Activated gamma-delta T cell treated with anti-CD3 and anti-CD28 coated beads, Interleukin-2, amount 50 U/mL, for 16 hours (primary cell): ENCODE measurements around the gene KIF16B.

Source experiments
- DNase-seq: peaks from one replicate; pipeline ENCODE4 v3.0.0-alpha.2; 2020; ENCODE audit warnings: low read depth

The KIF16B gene

DNA sequence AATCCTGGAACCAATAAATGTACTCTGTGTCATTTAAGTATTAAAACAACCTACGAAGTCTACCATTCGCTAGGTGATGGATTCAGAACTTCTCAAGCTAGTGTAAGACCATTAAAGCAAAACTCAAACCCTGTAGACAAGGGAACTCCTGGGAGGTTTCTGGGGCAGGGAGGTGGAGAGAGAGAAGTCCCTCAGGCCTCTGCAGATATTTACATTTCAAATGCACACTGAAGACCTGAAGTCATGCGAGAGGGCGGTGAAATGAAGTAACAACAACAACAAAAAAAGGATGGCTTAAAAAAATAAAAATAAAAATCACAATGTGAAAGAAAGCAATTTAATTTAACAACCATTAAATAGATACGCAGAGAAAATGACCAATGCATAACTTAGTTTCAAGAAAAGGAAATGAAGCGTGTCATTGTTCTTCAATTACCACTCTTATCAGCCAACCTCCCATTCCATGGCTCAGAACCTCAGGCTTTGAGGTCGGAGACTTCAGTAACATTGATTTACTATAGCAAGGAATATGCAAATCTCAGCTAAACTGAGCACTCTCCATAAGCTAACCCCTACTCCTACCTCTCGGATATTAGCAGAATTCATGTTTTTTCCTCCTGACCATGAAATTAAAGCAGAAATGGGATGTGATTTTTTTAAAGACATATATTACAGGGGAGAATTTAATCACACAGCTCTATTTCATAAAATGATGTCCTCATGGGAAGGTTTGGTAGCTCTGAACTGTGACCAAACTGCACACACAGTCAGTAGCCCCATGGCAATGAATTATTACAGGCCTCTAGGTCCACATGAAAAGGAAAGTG is 140.6 kb downstream of the KIF16B start:
- DNase-seq = no peak

DNA sequence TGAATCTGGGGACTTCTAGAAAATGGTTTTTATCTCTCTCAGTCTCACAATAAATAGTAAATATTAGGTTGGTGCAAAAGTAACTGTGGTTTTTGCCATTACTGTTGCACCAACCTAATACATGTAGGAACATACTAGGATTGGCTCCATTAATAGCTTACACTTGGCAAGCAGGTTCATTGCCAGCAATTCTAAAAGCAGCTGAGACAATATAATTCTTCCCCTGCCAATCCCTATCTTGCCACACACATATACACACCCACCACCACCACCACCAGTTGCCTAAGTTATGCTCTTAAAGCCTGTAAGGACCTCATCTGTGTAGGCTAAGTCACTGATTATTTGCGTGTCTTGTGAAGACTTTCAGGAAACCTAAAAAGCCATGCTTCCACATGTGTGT is 145.1 kb downstream of the KIF16B start:
- no peak for DNase-seq

DNA sequence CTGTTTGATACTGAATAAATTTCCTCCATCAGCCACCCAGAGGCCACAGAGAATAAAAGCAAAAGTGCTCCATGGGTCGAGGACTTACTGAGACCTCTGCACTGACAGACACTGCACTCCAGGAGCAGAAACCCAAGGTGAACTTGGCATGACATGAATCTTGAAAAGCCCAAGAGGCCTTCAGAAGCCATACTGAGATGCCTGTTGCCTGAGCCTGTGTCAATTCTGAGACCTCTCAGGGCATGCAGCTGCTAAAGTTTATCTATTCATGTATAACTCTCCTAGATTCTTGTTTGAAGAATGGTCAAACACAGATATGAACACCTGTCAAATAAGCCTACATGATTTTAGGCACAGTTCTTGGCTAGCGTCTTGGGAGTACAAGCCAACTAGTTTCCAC is 145.7 kb downstream of the KIF16B start:
- no peak for DNase-seq

DNA sequence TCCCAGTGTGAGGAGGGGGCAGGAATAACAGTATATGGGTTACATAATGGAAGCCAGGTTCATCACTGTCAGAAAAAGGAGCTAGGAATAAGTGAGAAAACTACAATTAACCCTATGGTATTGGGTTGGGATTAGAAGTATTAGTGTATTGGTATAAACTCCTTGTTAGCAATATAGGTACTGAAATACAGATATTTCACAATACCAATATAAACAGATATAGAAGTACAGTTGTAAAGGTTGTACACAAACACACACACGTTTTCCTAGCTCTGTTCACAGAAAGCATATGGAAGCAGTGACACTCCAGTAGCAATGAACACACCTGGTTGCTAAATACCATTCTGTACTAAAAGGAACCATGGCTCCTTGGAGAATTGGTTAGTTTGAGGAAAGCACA is 148.5 kb downstream of the KIF16B start:
- DNase-seq = no peak

DNA sequence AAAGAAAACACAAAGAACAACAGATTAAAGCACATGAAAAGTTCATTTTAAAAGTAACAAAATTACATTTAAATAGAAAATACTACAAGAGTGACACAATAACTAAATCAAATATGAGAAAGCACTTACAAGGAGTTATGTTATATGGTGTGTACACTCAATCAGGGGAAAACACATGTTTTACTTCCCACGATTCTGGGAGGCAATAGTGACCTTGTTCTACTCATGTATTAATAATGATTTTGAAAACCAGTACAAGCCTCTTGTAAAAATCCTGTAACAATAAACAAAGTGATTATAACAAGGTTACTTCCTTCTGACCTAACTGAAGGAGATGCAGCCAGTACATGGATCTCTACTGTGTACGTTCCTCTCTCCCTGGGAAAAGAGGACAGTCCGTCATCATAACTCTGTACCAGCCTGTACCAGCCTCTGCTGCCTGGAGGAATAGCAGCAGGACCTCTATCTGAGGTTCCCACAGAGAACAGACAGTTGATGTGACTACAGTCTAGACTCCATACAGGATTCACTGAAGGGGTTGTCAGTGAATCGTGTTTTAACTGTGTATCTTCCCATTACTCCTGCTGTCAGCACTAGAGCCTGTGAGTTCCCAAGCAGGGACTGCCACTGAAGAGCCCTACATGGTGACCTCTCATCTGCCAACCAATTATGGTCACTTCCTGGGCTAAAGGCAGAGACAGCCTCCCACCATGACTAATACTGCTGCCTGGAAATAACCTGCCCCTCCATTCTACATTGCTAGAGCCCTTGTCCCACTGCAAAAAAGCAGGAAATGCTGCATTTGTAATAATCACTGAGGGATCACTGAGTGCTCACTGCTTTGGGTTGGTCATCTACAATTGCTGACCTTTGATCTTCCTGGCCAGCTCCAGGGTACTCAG is 149.7 kb downstream of the KIF16B start:
- no peak for DNase-seq

DNA sequence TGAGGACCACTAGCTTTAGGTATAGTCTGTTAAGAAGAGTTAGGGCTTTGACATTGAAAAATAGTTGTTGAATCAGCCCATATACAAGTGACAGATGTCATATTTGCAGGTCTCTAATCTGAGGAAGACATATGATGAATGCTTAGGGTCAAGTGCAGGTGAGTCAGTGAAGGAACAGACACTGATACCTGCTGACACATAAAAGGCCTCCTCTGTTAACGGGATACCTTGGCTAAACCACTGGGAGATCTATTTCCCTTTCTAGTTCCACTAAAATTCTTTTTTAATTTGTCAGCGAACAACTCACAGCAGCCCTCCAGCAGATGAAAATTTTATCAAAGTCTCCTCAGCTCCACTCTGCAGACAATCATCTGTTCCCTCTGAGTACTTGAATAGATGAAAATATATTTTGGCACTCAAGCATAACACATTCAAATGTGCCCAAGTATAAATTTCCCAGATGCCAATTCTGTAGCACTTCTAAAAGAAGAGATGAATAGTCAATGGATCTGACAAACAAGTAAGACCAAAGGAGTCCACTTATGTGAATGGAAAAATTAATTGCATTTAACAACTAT is 154.0 kb downstream of the KIF16B start:
- no peak for DNase-seq

DNA sequence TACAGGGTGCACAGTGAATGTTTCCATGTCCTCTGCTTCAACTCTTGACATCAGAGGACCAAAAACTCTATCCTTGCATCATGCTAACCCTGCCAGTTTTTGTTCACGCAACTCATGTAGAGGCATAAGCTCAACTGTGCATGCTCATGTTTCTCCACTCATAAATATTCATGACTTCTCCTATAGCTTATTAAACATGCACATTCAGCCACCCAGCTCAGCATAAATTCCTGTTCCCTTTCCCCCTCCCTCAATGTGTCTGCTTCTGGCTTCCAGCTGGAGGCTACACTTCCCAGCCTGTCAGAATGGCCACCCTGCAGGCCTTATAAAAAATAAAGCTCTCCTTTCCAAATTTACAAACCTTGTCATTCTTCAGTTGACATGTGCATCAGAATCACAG is 154.6 kb downstream of the KIF16B start:
- DNase-seq = no peak

DNA sequence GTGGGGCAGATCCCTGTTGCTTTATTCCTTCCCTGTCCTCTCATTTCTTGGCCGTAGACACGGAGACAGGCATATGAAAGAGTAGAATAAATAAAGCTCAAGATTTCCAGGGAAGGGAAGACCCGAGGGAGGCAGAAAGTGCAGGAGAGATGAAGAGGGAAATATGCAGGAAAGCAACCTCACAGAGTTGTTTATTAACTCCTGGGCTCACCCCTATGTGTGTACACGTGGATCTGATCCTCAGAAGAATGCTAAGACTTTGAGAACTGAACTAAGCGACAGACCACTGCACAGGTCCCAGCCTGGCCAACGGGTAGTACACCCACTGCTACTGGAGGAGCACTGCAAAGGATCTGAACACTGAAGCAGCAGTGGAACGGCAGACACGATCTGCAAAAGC is 156.2 kb downstream of the KIF16B start:
- DNase-seq = no peak

DNA sequence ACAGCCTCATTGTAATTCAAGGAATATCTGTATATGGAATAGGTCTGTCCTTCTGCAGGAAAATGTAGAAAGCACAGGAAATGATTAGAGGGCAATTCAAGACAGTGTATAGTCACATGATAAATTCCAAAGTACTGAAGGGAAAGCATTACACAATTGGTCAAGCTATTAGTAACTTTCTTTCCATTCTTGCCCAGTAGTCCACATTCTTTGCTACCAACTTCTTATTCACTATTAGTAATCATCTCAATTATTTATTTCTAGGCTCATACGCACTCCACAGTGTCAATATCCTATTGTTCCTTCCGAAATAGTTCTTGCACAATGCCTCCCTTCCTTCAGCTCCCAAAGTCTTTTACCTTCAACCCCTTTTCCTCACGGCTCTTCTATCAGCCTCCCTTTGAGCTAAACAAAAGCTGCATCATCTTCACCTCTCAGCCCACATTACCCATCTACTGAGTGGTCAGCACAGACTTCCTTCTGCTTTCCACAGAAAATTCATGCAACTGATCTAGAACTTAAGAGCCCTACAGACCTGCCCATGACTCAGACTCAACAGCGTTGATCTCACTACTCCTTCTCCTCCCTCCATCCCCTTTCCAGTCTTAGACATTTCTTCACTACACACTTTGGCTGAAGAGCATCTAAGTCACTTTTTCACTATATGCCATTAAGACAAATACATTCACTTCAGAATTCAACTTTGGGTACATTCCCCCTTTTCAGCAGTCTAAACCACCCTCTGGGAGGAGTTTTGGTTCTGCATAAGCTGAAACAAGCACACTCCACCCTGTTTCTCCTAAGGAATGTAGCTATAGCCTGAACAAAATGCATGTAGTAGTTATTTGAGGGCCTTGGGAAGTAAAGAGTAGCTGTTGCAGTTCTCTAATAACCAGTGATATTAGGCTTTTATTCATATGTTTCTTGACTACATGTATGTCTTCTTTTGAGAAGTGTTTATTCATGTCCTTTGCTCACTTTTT is 157.9 kb downstream of the KIF16B start:
- no peak for DNase-seq

DNA sequence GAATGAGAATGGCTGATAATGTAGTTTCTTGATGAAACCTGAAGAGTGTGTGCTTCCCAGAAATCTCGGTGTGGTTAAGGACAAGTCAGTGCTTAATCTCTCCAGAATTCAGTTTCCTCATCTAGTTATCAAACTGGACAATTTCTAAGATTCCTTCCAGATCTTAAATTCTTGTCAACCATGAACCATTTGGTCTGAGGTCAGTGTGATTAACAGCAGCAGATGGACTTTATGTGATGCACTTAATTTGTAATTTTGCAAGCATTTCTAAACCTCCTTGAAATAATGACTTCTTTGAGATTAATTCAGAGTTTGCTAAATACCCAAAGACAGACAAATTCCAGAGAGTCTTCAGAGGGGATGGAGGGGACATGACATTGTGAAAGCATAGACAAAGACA is 160.3 kb downstream of the KIF16B start:
- no peak for DNase-seq

DNA sequence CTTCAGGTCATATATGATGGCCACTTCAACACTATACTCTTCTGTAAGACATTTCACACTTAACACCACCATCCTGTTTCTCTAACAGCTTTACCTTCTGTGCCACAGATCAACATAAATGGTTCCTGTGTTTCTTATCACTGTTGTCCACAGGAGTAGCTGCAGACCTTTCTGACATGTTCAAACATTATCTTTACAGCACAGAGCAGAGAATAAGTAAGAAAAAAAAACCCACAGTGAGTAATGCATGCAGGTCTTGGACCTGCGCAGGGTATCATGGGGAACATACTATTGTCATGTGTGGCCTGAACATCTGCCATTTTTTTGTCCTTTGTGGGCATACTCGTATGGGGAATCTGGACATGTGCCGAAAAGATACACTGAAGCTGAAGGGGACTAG is 161.9 kb downstream of the KIF16B start:
- DNase-seq = no peak

DNA sequence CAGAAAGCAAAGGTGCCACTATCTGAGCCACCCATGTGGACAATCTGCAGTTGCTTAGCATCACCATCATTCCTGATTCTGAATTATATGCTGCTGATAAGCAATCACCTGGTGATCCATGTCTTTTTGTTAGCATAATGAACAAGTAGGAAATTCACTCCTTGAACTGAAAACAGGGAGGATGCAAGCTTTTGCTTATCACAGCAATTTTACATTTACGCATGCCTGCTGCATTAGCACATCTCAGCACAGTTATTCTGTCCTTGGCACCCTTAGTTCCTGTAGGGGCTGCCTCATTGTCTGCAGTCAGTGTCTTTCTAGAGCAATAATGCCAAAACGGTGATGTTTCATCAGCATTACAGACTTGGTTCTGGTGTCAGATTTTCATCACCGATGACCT is 162.6 kb downstream of the KIF16B start:
- no peak for DNase-seq

DNA sequence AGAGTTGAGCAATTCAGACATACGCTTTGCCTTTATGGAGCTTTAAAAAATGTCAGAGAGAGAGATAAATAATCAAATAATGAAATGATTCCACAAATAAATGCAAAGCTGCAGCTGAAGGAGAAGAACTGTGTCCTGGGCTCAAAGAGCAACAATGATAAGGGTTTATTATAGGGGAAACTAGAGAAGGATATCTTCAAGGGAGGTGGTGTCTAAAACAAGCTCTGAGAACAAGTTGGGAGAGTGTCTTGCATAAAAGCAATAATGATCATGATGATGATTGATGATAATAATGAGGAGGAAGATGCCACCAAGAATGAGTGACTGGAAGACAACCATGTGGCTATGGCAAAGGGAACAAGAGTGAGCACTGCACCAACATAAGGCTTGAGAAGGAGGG is 164.3 kb downstream of the KIF16B start:
- DNase-seq = no peak

DNA sequence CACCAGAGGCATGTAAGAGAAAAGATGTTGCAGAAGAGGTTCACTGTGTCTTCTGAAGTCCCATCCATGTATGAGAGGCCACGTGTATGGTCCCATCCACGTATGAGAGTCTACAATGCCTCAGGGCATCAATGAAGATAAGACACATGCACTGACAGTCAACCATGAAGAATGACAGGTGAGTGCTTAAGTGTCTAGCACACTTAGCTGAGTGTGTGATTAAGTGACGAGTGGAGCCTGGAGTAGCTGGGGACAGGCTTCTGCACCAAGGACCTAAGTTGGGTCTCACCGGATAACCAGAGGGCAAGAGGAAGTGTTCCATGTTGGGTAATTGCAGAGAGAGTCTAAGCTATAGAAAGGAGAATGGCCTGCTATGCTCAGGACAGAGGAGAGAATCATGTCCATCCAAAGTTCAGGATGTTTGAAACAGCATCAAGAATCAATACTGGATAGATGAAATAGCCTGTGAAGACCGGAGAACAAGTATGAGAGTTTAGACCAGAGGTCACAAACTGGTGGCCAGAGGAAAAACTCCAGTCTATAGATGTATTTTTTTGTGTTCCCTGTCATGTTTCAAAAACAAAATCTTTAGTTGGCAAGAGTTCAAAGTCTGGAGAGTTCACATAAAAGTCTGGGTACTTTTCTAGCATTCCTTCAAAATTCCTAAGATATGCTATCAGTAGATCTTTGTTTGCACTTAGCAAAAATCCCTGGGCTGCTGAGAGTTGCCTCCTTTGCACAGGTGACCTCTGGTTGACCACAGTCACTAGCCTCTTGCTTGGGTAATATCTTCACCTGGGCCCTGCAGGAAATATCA is 165.8 kb downstream of the KIF16B start:
- DNase-seq = no peak

DNA sequence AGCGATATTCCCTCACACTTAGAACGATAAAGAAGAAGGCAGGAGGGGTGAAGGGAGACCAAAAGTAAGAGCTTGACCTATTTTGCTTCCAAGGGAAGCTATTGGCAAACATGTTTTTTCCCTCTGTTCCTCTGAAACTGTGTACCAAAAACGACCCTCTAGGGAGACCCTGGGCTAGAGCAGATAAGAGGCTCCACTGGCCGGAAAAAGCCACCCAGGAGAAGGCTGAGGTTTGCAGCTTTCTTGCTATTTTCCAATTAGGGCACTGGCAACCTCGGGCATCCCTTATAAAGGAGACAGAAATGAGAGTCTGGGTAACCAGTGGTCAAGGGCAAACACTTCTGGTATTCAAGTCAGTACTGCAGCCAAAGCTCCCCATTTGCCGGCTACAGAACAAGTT is 168.0 kb downstream of the KIF16B start:
- DNase-seq = no peak

DNA sequence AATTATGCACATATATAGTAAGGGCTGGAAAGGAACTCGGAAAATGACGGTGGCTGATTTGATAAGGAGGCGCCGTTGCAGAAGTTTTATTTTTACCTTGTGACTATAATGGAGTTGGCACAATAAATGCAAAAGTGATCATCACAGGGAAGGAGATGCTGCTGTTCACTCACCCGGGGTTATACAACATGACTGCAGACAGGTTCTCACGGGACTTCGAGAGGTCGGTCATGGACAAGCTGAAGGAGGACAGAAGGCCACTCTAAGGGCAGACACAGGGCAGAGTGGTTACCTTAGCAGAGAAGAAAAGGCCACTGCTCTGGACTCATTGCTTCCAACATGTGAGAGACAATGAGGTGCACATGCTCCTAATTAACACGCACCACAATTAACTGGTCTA is 168.6 kb downstream of the KIF16B start:
- DNase-seq = no peak

DNA sequence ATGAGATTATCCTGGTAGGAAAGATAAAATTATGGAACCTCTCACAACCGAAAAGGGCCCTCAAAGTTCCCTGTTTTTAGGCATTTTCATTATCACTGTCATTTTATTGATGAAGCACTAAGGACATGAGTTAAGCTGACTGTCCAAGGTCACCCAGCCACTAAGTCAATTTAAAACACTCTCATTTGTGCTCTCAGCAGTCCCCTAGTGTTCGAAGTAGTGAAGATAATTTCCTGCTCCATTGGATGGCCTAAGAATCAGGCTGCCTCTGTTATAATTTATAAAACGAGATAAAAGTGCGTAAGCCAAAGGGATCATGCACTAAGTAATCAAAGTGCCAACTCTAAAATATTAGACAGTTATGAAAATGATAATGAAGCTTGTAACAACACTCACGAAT is 169.1 kb downstream of the KIF16B start:
- DNase-seq = no peak

DNA sequence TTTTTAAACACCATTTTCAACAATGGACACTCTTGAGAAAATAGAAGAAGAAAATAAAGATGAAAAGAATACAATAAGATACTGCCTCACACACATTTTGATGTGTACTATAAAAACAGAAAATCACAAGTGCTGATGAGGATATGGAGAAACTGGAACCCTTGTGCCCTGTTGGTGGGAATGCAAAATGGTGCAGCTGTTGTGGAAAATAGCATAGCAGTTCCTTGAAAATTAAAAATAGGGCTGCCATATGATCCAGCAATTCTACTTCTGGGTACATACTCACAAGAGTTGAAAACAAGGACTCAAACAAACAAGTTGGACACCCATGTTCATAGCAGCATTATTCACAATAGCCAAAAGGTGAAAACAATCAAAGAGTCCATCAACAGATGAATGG is 173.0 kb downstream of the KIF16B start:
- no peak for DNase-seq

DNA sequence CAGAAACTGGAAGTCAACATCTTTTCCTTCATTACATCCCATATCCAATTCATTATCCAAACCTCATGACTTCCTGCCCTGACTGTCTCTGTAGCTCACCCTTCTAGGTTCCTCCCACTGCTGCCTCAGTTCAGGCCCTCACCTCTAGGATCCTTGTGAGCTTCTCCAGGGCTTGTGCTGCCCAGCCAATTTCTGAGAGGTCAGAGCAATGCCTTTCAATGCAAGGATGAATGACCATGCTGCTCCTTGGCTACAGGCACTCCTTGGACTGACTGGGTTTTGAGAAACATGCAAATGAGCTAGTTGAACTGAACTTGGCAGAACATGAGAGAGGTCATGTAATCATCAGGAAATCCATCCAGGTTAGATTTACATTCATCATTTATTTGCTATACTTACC is 173.4 kb downstream of the KIF16B start:
- DNase-seq = no peak

DNA sequence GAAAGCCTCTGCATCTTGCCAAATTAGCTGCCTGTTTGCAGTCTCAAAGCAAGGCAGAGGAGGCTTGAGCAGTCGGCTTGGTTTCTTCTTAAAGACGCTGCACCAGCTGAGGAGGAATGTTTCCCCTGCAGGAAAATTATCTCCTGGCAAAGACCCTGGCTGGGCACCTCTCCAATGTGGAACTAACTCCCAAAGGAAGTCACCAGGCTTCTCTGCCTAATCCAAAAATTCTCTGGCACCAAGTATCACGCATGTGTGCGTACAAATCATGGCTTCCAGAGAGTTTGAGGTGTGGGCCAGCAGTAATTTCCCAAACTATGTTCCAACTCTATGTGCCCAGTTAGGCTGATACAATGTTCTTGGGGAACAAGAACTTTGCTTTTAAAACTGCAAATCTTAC is 176.2 kb downstream of the KIF16B start:
- no peak for DNase-seq

DNA sequence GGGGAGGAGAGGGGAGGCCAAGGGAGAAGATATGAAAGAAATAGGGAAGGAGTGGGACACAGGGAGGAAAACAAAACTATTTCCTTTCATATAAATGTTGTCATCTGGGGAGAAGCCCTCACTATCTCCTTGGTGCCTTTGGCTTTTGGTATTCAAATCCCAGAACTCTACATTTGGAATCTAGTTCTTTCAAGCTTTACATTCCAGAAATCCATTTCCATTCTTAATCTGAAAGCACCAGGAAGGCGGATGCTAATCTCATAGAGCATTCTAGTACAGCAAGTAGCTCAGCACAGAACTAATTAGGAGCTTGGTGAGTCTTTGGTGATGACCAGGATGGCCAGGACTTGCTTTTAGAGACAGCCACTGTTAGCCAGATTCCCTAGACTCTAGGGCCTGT is 177.9 kb downstream of the KIF16B start:
- no peak for DNase-seq
